HG02938 (cell line): ENCODE data around the gene TSPAN18.

Source experiments
- ATAC-seq: cut with Tn5 transposase; IDR thresholded peaks from one replicate; pipeline ENCODE4 v1.9.1; 2021; ENCODE audit warnings: mild to moderate bottlenecking, moderate library complexity; ENCODE audit not compliant: unreplicated experiment

The TSPAN18 gene

DNA sequence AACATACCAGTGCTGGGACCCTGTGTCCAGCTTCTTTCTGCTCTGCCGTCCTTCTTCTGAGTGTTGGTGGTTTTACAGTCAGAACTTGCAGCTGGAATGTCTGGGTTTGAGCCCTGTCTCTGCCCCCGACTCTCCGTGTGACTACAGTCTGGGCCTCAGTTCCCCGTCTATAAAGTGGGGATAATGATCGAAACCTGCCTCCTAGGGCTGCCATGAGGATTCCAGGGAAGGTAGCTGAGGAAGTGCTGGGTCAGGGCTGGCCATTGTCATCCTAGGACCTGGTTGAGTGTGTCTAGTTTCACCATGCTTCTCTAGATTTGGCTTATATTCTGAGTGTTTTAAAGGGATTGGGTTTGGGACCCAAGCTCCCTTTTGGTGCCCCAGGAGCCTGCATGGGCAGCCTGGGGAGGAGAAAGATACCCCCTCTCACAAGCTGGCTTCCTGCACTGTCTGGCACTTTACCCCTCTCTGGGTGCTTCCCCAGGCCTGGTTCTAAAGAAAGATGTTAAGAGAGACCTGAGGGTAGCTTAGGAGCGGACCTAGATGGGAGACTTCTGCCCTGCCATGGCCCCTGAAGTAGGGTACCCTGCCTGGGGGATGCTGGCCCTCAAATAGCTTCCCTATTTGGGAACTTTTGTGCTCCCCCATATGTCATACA is 49.9 kb downstream of the TSPAN18 start:
- no peak for ATAC-seq

DNA sequence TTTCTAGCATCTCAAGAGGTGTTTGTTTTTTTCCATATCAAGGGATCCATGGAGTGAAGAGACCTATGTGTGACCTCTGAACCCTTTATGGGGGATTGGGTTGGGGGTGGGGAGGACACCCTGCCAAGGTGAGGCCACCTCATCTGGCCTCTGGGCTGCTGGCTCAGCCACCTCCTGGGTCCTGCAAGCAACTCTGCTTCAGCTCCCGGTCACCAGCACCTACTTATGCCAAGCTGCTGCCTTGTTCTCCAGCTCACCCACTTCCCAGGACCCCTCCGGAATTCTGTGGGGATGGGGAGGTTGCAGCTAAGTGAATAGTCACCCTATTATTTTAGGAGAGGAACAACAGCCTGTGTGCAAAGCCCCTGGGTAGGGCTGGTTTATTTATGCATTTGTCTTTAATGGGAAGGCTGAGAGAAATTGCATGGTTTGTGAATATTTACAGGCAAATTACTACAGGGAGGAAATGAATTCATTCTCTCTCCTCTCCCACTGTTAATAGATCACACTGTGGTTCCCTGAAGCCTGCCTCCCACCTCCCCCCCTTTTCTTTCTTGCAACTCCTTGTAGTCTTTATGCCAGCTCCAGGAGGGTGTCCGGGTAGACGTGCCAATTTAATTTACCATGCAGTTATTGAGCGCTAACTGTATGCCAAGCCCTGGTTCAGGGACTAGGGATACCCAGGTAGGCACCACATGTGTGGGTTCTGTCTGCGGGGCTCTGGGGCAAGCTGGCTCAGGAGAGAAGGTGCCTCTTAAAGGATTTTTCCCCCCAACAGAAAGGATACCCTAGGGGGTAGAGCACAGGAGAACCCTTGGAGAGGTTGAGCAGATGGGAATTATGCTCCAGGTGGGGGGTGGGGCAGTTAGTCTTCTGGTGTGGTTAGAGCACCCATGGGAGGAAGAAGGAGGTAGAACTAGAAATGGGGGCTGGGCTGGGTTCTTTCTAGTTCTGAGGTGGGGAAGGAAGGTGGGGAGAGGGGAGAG is 50.7 kb downstream of the TSPAN18 start:
- no peak for ATAC-seq

- ATAC-seq = no peak
These were observed 51.7 kb downstream of the TSPAN18 start for GRCh38 chr11:44778195-44779100.

DNA sequence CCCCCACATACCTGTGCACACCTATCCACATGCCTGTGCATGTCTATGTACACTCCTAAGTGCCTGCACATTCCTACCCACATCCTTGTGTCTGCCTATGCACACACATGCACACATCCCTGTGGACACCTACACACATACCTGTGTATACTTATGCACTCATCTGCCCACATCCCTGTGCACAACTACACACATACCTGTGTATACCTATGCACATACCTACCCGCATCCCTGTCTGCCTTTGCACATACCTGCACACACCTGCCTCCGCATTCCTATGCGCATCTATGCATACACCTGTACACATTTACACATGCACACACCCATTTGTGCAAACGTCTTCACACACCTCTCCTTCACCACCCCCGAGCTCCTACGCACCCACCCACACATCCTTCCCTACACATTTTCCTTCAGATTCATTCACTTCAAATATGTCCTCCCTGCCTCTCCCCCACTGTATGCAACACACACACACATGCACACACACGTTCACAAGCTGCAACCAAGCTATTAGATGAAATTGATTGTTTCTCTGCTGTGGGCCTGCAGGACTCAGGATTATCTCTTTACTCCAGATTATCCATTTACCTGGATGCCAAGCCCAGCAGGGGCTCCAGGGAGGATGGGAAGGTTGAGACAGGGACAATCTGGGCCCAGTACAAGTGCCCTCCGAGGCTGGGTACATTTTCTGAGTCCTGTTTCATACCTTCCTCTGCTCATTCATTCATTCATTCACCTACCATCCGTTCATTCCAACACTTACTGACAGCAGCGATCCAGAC is 53.2 kb downstream of the TSPAN18 start:
- ATAC-seq = no peak

DNA sequence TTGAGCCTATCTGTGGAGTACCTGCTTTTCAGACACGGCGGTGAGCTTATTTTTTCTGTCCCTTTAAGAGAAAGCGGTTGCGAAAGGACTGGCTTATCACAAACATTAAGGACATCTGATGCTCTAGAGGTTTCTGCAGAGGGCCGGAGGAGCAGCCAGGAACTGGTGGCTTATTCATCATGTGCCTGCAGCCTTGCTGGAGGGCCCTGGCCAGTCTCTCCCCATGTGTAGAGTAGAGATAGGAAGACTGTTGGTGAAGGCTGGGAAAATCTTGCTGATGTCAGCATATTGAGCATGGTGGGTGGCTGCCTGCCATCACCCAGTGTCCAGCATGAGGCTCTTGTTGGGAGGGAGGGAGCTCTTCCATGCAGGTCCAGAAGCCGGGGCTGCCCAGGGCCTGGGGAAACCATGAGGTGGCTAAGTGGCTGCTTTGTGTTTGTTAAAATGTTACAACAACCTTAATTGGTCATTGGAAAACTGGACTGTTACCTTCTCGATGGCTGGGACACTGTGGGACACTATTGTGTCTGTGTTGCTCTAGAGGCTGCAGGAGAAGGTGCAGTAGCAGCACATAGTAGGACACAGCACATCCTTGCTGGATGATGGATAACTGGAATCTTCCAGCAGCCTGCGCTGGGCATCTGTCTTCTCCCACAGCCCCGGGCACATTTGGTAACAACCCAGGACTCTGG is 54.3 kb downstream of the TSPAN18 start:
- no peak for ATAC-seq

DNA sequence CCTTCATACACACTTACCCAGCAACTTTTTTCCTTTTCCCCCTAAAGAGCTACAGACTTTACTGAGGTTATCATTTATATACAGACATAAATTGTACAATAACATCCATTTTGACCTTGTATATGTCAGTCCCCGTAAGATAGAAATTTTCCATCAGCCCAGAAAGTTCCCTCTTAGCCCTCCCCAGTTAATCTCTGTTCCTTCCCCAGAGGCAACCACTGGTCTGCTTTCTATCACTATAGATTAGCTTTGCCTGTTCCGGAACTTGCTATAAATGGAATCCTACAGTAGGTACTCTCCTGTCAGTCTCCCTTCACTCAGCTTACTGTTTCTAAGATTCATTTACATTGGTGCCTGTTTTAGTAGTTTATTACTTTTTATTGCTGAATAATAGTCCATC is 54.9 kb downstream of the TSPAN18 start:
- no peak for ATAC-seq

DNA sequence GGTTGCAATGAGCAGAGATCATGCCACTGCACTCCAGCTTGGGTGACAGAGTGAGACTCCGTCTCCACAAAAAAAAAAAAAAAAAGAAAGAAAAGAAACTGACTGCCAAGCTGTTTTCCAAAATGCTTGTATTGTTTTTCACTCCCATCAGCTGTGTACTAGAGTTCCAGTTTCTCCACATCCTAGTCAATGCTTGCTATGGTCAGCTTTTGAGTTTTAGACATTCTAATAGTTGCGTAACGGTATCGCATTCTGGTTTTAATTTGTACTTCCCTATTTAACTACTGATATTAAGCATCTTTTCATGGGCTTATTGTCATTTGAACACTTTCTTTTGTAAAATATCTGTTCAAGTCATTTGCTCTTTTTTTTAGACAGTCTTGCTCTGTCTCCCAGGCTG is 55.7 kb downstream of the TSPAN18 start:
- ATAC-seq = no peak

DNA sequence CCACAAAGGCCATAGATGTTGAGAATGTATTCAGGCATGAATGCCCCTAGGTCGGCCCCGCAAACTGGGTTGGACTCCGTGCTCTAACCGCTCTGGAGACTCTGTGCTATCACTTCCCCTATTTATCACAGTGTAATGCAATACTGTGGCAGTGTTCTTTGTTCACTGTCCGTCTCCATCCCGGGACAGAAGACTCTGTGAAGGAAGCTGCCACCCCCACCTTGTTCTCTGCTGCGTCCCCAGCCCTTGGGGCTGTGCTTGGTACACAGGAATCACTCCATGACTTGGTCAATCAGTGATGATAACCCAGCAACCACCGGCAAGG is 57.6 kb downstream of the TSPAN18 start:
- ATAC-seq = no peak

- ATAC-seq = no peak
These were observed 58.1 kb downstream of the TSPAN18 start for GRCh38 chr11:44784851-44785250.

- no peak for ATAC-seq
These were observed 59.3 kb downstream of the TSPAN18 start for GRCh38 chr11:44785856-44786607.

DNA sequence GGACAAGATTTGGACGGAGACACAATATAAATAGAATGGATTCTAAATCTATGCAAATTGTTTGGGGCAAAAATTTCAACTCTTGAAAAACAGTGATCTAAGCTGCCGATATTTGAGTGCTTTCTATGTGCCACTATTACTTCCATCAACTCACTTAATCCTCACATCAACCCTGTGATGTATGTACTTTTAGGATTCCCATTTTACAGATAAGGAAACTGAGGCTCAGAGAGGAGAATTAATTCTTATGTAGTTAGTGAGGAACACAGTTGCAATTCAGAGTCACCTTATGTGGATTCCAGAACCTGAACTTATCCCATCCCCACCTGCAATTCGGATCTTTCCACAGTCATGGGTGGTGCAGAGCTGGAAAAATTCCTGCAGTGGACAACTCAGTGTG is 60.3 kb downstream of the TSPAN18 start:
- no peak for ATAC-seq

- no peak for ATAC-seq
These were observed 61.2 kb downstream of the TSPAN18 start for GRCh38 chr11:44787981-44788380.

GRCh38 chr11:44788536-44789261 is 61.9 kb downstream of the TSPAN18 start:
- ATAC-seq = no peak

- ATAC-seq = no peak
These were observed 62.7 kb downstream of the TSPAN18 start for GRCh38 chr11:44789496-44789895.

DNA sequence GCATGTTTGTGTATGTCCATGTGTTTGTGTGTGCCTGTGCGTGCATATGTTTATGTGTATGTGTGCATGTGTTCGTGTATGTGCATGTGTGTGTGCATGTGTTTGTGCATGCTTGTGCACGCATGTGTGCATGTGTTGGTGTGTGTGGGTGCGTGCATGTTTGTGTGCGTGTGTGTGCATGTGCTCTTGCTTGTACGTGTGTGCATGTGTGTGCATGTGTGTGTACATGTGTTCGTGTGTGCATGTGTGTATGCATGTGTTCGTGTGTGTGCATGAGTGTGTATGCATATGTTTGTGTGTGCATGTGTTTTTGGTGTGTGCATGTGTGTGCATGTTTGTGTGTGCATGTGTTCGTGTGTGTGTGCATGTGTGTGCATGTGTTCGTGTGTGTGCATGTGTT is 63.4 kb downstream of the TSPAN18 start:
- no peak for ATAC-seq

DNA sequence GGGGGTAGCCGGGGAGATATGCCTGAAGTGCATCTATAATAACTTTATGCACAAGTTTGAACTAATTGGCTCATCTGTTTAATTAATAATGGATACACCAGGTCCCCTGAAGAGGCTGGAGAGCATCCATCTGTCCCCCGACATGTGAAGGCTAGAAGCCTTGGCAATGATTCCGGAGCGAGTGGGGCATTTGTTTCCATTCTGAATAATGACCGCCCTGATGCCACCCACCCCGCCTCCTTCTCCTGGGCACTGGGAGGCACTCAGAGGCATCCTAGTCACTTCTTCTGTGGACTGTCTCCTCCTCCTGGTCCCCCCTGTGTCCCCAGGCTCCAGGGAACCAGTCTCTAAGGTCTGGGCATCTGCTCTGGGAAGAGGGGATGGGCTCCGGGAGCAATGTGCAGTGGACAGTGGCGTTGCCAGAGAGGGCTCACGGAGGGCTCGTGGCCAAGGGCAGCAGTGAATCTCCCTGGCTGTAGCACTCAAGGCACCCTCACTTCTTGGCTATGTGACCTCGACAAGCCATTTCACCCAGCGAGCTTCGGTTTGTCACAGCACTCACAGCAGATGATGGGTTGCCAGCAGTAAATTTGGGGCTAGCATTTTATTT is 64.7 kb downstream of the TSPAN18 start:
- no peak for ATAC-seq

GRCh38 chr11:44792171-44792570 is 65.4 kb downstream of the TSPAN18 start:
- no peak for ATAC-seq
